GM12874 (cell line): ENCODE measurements around the gene SAMM50.

Source experiments
- TF ChIP-seq, protein P1 (sequence below): IDR thresholded peaks from 2 replicates; pipeline ENCODE4 v1.5.1; 2011; ENCODE audit warnings: low read depth, mild to moderate bottlenecking, control low read depth, low read length, moderate library complexity; ENCODE audit not compliant: insufficient read depth

The SAMM50 gene

DNA sequence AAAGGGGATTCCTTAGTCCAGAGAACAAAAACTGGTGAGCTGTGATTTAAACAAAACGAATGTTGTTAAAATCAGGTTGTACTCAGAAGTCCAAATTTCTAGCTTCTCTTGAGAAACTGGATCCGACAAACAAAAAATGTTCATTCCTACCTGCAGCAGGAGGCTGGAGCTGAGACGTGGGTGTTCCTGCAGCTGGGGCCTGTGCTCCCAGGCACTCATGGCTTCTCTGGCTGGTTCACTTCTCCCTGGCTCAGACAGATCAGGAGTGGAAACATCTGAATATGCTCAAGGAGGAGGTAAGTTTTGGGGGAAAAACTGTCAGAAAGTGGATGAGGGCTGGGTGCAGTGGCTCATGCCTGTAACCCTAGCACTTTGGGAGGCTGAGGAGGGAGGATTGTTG is 44.1 kb downstream of the SAMM50 start:
- TF ChIP-seq, protein P1, sequence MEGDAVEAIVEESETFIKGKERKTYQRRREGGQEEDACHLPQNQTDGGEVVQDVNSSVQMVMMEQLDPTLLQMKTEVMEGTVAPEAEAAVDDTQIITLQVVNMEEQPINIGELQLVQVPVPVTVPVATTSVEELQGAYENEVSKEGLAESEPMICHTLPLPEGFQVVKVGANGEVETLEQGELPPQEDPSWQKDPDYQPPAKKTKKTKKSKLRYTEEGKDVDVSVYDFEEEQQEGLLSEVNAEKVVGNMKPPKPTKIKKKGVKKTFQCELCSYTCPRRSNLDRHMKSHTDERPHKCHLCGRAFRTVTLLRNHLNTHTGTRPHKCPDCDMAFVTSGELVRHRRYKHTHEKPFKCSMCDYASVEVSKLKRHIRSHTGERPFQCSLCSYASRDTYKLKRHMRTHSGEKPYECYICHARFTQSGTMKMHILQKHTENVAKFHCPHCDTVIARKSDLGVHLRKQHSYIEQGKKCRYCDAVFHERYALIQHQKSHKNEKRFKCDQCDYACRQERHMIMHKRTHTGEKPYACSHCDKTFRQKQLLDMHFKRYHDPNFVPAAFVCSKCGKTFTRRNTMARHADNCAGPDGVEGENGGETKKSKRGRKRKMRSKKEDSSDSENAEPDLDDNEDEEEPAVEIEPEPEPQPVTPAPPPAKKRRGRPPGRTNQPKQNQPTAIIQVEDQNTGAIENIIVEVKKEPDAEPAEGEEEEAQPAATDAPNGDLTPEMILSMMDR: no peak

DNA sequence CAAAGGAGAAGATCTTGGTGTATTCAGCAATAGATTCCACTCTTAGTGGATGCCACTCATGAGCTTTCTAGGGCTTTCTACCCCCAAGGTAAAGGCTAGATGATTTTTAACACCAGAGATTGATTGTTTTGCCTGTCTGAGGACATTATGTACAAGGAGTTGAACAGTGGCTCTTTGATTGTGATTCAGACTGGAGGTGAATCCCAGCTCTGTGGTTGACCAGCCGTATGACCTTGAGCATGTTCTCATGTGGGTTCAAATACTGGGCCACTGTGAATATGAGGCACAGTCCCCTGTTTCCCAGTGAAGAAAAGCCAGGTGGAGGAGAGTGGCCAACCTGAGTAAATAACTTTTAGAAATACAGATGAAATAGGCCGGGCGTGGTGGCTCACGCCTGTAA is 44.9 kb downstream of the SAMM50 start:
- TF ChIP-seq, protein P1: no peak

- TF ChIP-seq, protein P1: no peak
Measured at GRCh38 chr22:44001521-44001920, 46.3 kb downstream of the SAMM50 start.

GRCh38 chr22:44002324-44002723 is 47.1 kb downstream of the SAMM50 start:
- TF ChIP-seq, protein P1: no peak

DNA sequence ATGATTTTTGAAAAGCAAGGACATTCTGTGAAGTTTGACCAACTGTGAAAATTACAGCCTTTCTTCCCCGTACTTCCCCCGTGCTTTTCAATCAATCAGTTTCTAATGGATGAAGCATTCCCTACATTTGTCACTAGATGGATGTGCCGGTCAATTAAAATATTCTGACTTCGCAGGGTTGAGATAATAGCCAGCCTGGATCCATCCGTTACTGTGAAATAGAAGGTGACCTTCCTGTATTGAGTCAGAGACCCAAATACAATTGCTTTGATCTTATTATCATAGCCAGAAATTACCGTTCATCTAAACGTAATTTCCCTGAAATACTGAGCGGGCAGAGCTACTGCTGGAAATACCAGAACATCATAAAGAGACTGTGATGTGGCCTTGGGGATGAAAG is 47.8 kb downstream of the SAMM50 start:
- TF ChIP-seq, protein P1: no peak

- TF ChIP-seq, protein P1: no peak
Measured at GRCh38 chr22:44003405-44004103, 48.3 kb downstream of the SAMM50 start.

- TF ChIP-seq, protein P1: no peak
Measured at GRCh38 chr22:44004104-44004460, 48.8 kb downstream of the SAMM50 start.
